HG02678 (cell line): Measurements from ENCODE around the gene CLBA1.
"Not testable (repeated sequence)": the region's sequence is repeated elsewhere in the genome, so short reads cannot be mapped to it uniquely, and the experiment has no call there.

Experiments
- ATAC-seq: cut with Tn5 transposase; IDR thresholded peaks from one replicate; pipeline ENCODE4 v1.9.1; 2021; ENCODE audit warnings: mild to moderate bottlenecking, moderate library complexity; ENCODE audit not compliant: unreplicated experiment

CLBA1 gene

DNA sequence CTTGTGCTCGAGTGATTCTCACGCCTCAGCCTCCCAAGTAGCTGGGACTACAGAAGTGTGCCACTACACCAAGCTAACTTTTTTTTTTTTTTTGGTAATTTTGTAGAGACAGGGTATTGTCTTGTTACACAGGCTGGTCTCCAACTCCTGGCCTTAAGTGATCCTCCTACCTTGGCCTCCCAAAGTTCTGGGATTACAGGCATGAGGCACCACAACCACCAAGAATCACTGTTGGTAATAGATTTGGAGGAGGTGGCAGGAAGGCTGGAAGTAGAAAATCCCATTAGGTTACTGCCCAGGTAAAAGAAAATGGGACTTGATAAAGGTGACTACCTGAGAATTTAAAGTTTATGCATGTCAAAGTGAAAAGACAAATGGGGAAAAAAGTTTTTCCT is 36.7 kb downstream of the CLBA1 start:
- ATAC-seq = no peak

DNA sequence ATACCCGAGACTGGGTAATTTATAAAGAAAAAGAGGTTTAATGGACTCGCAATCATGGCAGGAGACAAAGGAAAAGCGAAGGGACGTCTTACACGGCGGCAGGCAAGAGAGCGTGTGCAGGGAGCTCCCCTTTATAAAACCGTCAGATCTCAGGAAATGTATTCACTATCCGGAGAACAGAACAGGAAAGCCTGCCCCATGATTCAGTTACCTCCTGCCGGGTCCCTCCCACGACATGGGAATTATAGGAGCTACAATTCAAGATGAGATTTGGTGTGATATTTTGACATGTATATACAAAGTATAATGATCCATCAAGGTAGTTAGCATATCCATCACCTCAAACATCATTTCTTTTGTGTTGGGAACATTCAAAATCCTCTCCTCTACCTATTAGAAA is 37.6 kb downstream of the CLBA1 start:
- no peak for ATAC-seq

DNA sequence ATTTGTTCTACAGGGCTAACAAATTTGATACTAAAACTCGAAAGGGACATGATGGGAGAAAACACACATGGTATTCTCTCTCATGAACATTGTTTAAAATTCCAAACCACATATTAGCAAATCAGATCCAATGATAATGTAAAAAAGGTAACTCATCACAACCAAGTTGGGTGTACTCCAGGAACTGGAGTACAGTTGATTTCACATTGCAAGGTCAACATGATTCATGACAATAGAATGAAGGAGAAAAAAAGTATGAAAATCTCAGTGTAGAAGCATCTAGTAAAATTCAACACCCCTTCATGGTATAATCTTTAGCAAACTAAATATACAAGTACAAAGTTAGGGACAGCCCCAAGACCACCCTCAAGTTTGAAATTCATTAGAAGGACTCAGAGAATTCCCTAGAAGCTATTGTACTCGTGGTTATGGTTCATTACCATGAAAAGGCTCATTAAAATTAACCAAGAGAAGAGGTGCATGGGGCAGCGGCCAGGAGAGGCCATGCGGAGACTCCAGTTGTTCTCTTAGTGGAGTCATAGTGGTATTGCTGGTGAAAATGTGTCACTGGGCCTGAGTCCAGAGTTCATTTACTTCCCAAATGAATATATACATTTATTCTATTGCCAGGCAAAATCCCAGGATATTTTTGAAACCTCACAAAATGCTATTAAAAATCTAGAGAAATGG is 38.3 kb downstream of the CLBA1 start:
- ATAC-seq = no peak

DNA sequence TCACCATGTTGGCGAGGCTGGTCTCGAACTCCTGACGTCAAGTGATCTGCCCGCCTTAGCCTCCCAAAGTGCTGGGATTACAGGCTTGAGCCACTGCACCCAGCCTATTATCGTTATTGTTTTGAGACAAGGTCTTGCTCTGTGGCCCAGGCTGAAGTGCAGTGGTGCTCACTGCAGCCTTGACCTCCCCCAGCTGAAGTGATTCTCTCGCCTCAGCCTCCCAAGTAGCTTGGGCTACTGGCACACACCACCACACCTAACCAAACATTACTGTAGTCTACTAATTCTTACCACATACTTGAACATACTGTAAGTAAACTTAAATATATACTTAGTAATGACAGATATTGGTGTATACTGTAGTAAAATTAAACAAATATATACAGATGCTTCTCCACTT is 39.8 kb downstream of the CLBA1 start:
- ATAC-seq = no peak

DNA sequence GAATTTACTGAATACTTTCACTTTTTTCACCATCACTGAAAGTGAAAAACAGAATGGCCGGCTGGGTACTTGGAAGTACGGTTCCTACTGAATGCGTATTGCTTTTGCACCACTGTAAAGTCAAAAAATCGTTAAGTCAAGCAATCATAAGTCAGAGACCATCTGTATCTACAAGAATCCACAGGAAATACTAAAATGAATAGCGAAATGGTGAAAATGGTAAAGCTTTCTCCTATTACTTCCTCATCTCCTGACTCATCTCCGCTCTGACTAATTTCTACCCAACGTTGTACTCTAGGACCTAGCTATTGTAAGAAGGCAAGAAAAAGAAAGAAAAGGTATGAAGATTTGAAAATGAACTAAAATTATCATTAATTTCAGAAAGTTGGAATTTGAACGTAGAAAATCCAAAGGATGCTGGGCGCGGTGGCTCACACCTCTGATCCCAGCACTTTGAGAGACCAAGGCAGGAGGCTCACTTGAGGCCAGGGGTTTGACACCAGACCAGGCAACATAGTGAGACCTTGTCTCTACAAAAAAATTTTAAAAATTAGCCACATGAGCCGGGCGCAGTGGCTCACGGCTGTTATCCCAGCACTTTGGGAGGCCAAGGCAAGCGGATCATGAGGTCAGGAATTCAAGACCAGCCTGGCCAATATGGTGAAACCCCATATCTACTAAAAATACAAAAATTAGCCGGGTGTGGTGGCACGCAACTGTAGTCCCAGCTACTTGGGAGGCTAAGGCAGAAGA is 40.6 kb downstream of the CLBA1 start:
- ATAC-seq = no peak

DNA sequence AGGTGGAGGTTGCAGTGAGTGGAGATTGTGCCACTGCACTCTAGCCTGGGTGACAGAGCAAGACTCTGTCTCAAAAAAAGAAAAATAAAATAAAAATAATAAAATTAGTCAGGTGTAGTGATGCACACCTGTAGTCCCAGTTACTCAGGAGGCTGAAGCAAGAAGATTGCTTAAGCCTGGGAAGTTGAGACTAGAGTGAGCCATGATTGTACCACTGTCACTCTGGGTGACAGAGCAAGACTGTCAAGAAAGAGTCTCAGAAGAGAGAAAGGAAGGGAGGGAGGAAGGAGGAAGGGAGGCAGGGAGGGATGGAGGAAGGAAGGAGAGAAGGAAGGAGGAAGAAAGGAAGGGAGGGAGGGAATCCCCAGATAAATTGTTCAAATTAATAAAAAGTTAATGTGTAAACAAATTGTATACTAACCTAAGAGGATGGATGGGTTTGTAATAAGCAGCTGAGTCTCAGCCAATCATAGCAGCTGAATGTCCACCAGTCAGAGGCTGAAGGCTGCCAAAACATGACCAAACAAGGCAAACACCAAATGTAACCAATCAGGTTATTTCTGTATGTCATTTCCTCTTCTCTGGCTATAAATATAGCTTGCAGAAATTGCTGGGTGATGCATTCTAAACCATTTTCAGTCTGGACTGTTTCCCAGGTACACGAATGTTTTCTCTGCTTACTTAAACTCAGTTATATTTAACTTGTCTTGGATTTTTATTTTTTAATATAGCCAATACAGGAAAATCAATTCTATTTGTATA is 41.4 kb downstream of the CLBA1 start:
- no peak for ATAC-seq

DNA sequence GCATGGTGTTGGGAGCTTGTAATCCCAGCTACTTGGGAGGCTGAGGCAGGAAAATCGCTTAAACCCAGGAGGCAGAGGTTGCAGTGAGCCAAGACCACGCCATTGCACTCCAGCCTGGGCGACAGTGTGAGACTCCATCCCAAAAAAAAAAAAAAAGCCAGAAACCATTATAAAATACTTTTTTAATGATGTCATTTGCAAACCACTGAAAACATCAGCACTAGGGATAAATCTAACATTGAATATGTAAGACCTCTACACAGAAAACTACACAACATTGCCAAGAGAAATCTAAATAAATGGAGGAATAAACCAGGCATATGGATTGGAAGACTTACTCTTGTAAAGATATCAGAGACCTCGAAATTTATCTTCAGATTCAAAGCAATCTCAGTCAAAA is 42.1 kb downstream of the CLBA1 start:
- not testable (repeated sequence) for ATAC-seq

DNA sequence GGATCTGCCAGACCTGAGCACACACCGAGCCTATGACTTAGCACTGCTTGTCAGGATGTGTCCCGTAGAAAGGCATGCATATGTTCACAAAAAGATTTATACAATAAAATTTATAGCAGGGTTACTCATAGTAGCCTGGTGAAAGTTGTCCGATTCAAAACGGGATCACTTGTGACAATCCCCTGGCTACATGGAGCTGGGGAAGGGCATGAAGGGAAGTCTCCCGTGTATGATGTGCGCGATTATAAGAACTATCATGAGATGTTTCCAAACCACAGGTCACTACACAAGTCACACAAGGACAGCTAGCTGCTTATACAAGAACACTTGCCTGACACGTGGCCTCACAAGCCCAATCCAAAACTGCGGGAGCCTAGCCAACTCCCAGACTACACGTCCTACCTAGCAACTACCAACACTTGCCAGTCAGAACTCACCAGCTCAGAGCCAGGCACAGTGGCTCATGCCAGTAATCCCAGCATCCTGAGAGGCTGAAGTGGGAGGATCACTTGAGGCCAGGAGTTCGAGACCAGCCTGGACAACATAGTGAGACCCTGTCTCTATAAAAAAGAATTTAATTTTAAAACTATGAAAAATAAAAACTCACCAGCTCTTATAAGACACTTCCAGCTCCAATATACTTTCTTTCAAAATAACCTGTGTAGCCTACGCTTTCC is 42.8 kb downstream of the CLBA1 start:
- ATAC-seq = no peak

DNA sequence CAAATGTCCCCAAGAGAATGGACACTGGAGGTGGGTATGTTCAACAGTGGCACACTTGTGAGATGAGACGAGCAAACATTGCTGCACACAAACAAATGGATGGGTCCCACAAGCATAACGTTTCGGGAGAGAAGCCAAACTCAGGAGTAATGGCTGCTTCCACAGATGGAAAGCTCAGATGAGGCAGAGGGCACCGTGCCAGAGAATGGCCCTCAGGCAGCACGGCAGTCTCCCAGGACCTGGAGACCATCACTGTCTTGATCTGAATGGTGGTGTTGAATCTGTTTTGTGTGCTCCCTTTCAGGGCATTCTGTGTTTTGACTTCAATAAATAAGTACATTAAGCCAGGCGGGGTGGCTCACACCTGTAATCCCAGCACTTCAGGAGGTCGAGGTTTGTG is 43.8 kb downstream of the CLBA1 start:
- no peak for ATAC-seq

DNA sequence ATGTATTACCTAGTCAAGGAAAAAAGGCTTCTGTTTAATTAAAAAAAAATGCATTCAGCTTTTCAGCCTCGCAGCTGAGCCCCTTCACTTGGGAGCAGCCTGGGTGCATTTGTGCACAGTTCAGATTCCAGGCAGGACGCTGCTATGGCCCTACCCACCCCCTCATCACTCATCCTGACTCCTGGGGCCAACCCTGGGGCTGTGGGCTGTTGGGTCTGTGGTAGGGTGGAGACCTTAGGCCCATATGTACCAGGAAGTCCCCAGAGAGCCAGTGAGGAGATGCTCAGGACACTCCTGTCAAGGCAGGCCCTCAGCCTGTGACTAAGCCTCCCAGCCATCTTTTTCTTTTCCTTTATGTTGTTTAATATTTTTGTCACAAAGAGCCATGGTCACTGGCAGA is 44.6 kb downstream of the CLBA1 start:
- ATAC-seq = no peak

DNA sequence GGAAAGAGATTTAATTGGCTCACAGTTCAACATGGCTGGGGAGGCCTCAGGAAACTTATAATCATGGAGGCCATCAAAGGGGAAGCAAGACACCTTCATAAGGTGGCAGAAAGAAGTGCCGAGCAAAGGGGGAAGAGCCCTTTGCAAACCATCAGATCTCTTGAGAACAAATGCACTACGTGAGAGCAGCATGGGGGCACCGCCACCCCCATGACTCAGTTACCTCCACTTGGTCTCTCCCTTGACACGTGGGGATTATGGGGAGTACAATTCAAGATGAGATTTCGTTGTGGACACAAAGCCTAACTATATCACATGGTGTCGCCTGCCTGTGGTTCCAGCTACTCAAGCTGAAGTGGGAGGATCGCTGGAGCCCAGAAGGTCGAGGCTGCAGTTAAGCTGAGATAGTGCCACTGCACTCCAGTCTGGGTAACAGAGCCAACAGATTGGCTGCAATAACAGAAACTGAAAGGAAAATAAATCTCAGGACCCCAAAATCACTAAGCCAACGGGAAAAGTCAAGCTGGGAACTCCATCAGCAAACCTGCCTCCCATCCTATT is 45.3 kb downstream of the CLBA1 start:
- no peak for ATAC-seq

DNA sequence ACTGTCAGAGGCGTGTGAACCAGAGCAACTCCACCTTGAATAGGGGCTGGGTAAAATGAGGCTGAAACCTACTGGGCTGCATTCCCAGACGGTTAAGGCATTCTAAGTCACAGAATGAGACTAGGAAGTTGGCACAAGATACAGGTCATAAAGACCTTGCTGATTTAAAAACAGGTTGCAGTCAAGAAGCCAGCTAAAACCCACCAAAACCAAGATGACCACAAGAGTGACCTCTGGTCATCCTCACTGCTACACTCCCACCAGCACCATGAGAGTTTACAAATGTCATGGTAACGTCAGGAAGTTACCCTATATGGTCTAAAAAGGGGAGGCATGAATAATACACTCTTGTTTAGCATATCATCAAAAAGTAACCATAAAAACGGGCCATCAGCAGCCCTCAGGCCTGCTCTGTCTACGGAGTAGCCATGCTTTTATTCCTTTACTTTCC is 46.9 kb downstream of the CLBA1 start:
- ATAC-seq = not testable (repeated sequence)

DNA sequence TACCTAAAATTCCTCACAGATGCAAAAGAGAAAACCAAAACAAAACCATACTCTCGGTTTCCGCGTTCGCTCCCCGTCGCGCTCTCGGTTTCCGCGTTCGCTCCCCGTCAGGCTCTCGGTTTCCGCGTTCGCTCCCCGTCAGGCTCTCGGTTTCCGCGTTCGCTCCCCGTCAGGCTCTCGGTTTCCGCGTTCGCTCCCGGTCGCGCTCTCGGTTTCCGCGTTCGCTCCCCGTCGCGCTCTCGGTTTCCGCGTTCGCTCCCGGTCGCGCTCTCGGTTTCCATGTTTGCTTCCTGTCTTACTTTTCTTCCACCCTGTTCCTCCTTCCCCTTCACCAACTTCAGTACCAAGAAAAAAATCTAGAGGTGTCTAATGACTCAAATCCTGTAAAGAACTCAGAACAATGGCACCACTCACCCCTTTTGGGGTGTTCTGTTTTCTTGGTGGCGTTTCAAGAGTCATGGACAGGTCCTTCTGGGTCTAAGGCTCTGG is 47.9 kb downstream of the CLBA1 start:
- not testable (repeated sequence) for ATAC-seq

DNA sequence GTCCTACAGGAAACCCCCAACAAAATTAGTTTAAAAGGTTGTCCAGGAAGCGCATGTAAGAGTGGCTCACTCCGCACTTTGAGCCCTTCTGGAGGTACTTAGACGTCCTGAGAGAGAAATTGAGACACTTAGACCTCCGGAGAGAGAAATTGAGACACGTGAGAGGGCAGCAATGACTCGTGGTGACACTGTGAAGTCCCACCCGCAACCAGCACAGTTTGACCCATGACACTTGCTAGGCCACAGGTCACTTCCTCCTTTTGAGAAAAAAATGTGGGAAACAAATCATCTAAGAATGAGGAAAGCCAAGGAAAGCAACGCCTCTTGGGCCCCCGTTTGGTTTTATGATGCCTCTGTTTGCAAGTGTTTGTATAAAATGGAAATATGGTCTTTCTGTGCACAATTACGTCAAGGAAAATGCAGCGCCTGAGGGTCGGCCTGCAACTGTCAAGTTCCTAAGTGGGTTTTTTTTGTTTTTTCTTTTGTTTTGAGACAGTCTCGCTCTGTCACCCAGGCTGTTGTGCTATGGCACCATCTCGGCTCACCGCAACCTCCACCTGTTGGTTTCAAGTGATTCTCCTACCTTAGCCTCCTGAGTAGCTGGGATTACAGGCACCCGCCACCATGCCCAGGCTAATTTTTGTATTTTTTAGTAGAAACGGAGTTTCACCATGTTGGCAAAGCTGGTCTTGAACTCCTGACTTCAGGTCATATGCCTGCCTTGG is 48.9 kb downstream of the CLBA1 start:
- ATAC-seq = no peak

DNA sequence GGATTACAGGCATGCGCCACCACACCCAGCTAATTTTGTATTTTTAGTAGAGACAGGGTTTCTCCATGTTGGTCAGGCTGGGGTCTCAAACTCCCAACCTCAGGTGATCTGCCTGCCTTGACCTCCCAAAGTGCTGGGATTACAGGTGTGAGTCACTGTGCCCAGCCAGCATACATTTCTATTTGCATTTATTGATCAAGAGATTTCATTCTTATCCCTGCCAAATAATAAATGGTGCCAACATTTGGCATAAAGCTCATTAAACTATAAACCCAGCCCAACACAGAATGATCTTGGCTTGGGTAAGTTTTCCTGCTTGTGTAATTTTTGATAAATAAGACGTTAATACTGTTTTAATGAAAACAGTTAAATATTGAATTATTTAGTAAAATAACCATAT is 50.0 kb downstream of the CLBA1 start:
- not testable (repeated sequence) for ATAC-seq

DNA sequence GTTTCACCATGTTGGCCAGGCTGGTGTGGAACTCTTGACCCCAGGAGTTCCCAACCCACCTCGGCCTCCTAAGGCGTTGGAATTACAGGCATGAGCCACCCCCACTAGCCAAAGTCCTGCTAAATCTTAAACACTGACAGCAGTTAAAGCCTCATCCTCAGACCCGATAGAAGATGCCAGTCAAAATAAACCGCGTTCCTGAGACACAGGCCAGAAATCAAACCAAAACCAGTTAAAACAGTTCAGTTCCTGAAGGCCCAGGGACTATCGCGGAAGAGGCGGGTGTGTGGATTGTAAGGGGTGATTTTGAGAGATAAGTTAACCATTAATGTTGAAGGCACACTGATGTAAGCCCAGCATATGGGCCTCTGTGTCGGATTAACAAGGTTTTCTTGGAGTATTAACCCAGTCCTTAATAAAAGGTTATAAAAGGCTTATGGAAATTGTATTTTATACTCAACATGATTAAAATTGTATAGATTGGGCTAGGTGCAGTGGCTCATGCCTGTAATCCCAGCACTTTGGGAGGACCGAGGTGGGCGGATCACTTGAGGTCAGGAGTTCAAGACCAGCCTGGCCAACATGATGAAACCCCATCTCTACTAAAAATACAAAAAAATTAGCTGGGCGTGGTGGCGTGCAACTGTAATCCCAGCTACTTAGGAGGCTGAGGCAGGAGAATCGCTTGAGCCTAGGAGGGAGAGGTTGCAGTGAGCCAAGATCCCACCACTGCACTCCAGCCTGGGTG is 54.0 kb downstream of the CLBA1 start:
- no peak for ATAC-seq

DNA sequence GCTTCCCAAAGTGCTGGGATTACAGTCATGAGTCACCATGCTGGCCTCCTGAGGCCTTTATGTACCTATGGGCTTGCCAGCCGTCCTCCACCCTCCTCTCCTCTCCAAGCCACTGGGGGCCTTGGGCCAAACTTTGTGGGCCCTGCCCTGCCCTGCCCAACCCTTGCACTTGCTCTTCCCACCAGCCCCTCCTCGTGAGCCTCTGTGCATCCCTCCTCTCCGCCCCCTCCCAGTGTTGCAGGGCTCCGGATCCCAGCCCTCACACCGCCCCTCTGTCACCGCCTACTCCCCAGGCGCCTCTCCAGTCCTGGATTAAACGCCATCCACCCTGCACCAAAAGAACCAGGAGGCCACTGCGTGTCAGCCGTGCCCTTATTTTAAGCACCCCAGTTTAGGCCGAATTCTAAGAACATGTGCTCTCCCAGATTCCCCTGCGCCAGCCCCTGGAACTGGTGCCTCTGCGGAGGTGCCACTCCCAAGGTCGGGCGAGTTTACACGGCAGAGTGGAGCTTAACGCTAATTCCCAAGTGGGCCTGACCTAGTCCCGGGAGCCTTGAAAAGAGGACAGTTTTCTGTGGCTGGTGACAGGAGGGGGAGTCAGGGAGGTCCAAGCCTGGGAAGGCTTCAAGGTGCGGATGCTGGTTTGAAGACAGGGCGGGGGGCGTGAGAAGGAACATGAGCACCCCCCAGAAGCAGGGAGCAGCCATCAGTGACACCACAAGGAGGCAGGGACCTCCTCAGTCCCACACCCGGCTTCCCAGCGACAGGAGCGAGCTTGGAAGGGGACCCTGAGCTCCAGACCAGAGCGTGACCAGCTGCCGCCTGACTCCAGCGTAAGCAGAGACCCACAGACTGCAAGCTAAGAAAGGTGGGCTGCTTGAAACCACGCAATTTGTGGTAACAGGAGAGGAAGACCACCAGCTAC is 56.5 kb downstream of the CLBA1 start:
- ATAC-seq = no peak

DNA sequence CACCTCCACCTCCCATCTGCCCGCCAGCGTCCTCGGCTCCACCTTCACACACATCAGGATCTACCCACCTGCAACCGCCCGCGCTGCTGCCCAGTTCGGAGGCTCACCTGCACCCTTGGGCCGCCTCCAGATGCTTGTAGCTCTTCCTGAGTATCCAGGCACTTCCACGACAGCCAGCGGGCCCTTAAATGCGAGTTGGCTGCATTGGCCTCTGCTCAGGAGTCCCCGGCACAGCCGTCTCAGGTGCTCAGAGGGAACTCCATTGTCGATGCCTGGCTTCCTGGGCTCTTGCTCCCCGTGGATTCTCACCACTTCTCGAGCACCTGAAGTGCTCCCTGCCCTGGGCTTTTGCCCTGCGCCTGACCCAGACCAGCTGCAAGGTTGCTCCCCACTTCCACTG is 57.2 kb downstream of the CLBA1 start:
- ATAC-seq = no peak
